Measurements from ENCODE around the gene TNIK.

DNA sequence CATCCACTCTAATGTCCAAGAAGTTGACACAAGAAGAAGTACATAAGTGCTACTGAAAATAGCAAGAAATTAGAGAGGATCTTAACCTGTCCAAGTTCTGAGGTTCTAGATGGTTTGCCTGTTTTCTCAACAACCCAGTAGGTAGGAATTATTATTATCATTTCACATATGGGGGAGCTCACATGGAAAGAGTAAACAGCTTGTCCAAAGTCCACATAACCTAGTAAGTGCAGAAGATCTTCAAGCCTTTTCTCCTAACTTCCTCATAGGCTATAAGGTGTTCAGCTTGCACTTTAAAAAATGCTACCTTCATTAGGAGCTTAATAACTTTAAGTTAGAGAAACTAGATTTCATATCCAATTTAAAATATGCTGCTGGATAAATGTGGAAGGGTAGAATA lies 436.6 kb downstream of the TNIK start:
- TF ChIP-seq, protein P1, sequence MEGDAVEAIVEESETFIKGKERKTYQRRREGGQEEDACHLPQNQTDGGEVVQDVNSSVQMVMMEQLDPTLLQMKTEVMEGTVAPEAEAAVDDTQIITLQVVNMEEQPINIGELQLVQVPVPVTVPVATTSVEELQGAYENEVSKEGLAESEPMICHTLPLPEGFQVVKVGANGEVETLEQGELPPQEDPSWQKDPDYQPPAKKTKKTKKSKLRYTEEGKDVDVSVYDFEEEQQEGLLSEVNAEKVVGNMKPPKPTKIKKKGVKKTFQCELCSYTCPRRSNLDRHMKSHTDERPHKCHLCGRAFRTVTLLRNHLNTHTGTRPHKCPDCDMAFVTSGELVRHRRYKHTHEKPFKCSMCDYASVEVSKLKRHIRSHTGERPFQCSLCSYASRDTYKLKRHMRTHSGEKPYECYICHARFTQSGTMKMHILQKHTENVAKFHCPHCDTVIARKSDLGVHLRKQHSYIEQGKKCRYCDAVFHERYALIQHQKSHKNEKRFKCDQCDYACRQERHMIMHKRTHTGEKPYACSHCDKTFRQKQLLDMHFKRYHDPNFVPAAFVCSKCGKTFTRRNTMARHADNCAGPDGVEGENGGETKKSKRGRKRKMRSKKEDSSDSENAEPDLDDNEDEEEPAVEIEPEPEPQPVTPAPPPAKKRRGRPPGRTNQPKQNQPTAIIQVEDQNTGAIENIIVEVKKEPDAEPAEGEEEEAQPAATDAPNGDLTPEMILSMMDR (IDR thresholded peaks at IDR 0.05; ENCODE audit: low read depth, low read length, poor library complexity, severe bottlenecking), result no peak
- TF ChIP-seq EZH2phosphoT487 (IDR thresholded peaks at IDR 0.05; ENCODE audit: borderline replicate concordance, low read length), result no peak

All from DOHH2 (cell line).